NCI-H187 (cell line): Measurements from ENCODE around the gene RNF217.
"Not testable (repeated sequence)": the region's sequence is repeated elsewhere in the genome, so short reads cannot be mapped to it uniquely, and the experiment has no call there.

Experiments used
- DNase-seq, 2 experiments: peaks; one replicate each; lab custom pipeline; 2025; lab: John Stamatoyannopoulos, UW

RNF217 gene

GRCh38 chr6:125019281-125019680 is 57.0 kb downstream of the RNF217 start:
- DNase-seq: no peak

- no peak for DNase-seq
Measured at GRCh38 chr6:125019918-125020317, 57.7 kb downstream of the RNF217 start.

GRCh38 chr6:125020385-125020784 is 58.1 kb downstream of the RNF217 start:
- no peak for DNase-seq

GRCh38 chr6:125022391-125022989 is 60.3 kb downstream of the RNF217 start:
- DNase-seq: no peak

GRCh38 chr6:125025164-125025854 is 63.1 kb downstream of the RNF217 start:
- DNase-seq: no peak

GRCh38 chr6:125027287-125027686 is 65.0 kb downstream of the RNF217 start:
- no peak for DNase-seq

GRCh38 chr6:125030969-125031368 is 68.7 kb downstream of the RNF217 start:
- DNase-seq: no peak

- no peak for DNase-seq
Measured at GRCh38 chr6:125031385-125031784, 69.1 kb downstream of the RNF217 start.

GRCh38 chr6:125034929-125035328 is 72.7 kb downstream of the RNF217 start:
- not testable (repeated sequence) for DNase-seq

GRCh38 chr6:125036486-125036885 is 74.2 kb downstream of the RNF217 start:
- not testable (repeated sequence) for DNase-seq

GRCh38 chr6:125037827-125038226 is 75.6 kb downstream of the RNF217 start:
- DNase-seq: no peak

- no peak for DNase-seq
Measured at GRCh38 chr6:125038925-125039324, 76.7 kb downstream of the RNF217 start.

GRCh38 chr6:125041740-125042459 is 79.7 kb downstream of the RNF217 start:
- DNase-seq: no peak

GRCh38 chr6:125044066-125044465 is 81.8 kb downstream of the RNF217 start:
- no peak for DNase-seq

- DNase-seq: no peak
Measured at GRCh38 chr6:125044667-125045066, 82.4 kb downstream of the RNF217 start.

GRCh38 chr6:125046107-125046925 is 84.1 kb downstream of the RNF217 start:
- DNase-seq: no peak

GRCh38 chr6:125048274-125048673 is 86.0 kb downstream of the RNF217 start:
- no peak for DNase-seq

- peak in 1 of 2 experiments; percentile 9 for DNase-seq
Measured at GRCh38 chr6:125050663-125051318, 88.6 kb downstream of the RNF217 start.

- no peak for DNase-seq
Measured at GRCh38 chr6:125053809-125054208, 91.6 kb downstream of the RNF217 start.

- DNase-seq: no peak
Measured at GRCh38 chr6:125054331-125054730, 92.1 kb downstream of the RNF217 start.

- DNase-seq: no peak
Measured at GRCh38 chr6:125057392-125058246, 95.4 kb downstream of the RNF217 start.
